GM20000 (cell line): Measurements from ENCODE around the gene ZFAND6.

Experiments
- DNase-seq: peaks from one replicate; pipeline ENCODE4 v3.0.0; 2012; ENCODE audit warnings: low spot score
- TF ChIP-seq, protein P1 (sequence below): IDR thresholded peaks from 2 replicates; pipeline ENCODE4 v1.5.1; 2012; ENCODE audit warnings: mild to moderate bottlenecking, control low read depth; ENCODE audit errors: extremely low read depth, missing control alignments

The ZFAND6 gene

DNA sequence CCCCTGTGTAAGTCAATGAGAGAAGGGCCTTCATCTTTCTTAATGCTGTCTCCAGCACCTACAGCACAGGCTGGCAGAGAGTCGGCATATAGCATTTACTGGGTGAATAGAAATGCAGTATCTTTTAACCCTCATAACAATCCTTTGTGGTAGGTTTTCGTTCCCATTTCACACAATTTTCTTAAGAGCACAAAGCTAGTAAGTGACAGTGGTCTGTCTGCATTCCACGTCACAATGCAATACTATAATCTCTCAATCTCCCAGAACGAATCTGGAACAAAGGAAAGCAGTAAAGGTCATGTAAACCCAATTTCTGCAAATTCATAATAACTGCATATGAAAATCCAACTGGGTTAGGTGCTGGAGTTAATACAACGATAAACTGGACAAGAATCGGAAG, 1.4 kb upstream of the ZFAND6 start:
- TF ChIP-seq, protein P1, sequence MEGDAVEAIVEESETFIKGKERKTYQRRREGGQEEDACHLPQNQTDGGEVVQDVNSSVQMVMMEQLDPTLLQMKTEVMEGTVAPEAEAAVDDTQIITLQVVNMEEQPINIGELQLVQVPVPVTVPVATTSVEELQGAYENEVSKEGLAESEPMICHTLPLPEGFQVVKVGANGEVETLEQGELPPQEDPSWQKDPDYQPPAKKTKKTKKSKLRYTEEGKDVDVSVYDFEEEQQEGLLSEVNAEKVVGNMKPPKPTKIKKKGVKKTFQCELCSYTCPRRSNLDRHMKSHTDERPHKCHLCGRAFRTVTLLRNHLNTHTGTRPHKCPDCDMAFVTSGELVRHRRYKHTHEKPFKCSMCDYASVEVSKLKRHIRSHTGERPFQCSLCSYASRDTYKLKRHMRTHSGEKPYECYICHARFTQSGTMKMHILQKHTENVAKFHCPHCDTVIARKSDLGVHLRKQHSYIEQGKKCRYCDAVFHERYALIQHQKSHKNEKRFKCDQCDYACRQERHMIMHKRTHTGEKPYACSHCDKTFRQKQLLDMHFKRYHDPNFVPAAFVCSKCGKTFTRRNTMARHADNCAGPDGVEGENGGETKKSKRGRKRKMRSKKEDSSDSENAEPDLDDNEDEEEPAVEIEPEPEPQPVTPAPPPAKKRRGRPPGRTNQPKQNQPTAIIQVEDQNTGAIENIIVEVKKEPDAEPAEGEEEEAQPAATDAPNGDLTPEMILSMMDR: no peak

DNA sequence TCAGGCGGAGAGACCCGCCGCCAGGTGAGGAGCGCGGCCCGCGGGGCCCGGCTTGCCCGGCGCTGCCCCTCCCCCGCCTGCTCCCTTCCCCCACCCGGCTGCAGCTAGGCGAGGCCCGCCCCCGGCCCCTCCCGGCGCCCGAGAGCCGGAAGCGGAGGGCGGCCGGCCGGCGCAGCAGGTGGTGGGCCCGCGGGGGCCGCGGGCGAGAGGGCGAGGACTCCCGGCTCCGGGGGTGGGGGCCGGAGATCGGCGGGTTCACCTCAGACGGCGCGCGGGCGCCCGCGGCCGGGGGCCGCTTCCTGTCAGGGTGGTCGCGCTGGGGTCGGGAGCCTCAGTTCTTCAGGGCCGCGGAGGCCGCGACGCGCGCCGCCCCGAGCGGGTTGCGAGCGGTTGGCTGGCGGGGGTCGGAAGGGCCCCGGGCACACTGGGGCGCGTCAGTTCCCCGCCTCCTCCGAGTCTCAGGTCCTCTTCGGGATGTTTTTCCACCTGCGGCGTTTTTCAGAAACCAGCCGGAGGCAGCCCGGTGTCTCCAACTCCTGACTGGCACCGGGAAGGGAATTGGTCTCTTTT, 395 bp downstream of the ZFAND6 start:
- TF ChIP-seq, protein P1: no peak
- DNase-seq: peak; percentile 90

More for the DNA sequence above, 1.4 kb upstream of the ZFAND6 start:
- no peak for DNase-seq

DNA sequence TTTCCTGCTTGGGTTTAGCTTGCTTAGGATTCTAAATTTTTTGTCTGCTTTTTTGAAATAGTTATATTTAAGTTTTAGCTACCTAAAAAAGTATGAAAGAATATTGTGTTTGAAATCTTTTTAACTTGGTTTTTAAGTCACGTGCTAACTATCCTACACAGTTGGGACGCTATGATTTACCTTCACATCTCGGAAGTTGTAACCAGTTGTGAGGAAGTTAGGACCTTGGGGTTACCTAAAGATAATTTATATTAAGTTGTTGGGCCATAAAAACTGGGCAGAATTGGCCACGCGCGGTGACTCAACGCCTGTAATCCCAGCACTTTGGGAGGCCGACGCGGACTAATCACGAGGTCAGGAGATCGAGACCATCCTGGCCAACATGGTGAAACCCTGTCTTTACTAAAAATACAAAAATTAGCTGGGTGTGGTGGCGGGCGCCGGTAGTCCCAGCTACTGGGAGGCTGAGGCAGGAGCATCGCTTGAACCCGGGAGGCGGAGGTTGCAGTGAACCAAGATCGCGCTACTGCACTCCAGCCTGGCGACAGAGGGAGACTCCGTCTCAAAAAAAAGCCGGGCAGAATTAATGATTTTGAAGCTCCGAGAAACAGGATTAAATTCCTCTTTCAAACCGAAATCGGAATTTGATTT, 1.0 kb downstream of the ZFAND6 start:
- TF ChIP-seq, protein P1: peak; percentile 29
- DNase-seq: no peak

DNA sequence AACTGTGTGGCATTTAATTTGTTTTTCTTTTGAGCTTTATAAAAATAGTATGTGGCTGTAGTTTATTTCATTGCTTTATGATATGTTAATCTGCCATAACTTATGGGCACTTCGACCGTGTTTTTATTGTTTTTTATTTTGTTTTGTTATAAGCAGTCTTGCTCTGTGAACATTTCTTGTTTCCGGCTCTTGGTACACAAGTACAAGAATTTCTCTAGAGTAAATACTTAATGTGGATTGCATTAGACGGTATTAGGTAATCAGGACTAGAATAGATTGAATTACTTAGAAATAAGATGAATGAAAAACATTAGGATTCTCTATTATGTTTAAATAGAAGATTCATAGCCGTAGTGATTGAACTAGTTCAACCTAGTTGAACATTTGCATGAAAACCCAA, 2.1 kb downstream of the ZFAND6 start:
- TF ChIP-seq, protein P1: no peak
- no peak for DNase-seq

DNA sequence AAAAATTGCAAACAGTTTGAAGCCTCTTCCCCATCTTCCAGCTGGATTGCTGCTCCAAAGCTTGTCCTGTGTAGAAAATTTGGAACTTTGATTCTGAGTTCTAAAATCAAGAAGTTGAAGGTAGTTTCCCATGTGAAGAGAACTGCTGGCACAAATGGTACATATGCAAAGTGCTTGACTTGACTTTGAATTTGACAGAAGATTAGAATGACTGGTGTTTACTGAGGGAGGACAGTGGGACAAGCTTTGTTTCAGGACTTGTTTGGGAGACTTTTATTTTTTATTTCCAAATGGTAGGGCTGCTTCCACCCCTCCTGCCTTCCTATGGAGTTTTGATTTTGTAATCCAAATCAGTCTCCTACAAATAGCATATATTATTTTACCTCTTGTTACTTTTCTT, 7.4 kb downstream of the ZFAND6 start:
- no peak for DNase-seq
- TF ChIP-seq, protein P1: no peak

DNA sequence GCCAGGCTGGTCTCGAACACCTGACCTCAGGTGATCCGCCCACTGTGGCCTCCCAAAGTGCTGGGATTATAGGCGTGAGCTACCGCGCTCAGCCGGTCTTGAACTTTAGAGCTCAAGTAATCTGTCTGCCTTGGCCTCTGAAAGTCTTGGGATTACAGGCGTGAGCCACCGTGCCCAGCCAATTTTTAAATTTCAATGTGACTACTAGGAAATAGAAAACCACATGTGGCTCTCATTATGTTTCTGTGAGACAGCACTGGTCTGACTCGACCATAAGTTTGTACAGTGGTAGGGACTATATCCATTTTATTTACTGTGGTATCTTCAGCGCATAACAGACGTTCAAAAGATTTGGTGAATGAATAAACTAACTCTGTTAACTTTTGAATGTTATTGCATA, 9.1 kb downstream of the ZFAND6 start:
- TF ChIP-seq, protein P1: no peak
- no peak for DNase-seq

DNA sequence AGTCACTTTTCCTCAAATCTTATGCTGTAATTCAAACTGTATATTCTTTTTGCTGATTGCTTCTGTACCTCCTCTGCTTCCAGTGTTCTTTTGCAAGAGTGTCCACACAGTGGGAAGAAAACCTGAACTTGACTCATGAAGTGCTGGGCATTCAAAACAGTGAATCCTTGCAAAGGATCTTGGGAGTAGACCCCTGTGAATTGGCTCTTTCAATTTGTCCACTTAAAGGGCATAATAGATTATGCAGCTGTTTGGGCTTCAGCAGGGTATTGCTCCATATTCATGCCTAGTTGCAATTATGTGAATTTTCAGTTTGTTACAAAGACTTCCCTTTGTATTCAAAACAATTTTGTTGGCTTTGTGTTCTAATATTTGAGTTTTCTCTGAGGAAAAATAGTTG, 11.4 kb downstream of the ZFAND6 start:
- no peak for DNase-seq
- TF ChIP-seq, protein P1: no peak
